ENCODE data around the gene BIRC6.
"Not testable (repeated sequence)": the region's sequence is repeated elsewhere in the genome, so short reads cannot be mapped to it uniquely, and the experiment has no call there.

Gene BIRC6

DNA sequence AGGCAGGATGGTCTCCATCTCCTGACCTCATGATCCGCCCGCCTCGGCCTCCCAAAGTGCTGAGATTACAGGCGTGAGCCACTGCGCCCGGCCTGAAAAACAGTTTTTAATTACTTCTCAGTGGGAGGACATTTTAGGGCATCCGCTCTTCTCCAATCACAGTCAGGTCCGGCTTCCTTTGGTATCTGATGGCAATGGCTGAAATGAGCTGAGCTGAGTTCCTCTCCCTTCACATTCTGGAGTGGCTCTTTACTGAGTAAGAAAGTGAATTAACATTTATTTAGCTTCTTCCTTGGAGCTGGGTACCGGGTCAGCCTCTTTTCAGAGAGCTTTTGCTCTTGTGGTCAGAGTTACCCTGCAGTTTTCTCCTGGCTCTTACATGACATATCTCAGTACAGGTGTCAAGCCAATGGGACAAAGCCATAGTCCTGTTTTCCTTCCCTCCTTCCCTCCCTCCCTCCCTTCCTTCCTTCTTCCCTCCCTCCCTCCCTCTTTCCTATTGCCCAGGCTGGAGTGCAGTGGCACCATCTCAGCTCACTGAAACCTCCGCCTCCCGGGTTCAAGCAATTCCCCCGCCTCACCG, 269.9 kb downstream of the BIRC6 start:
- DNase-seq = no peak

DNA sequence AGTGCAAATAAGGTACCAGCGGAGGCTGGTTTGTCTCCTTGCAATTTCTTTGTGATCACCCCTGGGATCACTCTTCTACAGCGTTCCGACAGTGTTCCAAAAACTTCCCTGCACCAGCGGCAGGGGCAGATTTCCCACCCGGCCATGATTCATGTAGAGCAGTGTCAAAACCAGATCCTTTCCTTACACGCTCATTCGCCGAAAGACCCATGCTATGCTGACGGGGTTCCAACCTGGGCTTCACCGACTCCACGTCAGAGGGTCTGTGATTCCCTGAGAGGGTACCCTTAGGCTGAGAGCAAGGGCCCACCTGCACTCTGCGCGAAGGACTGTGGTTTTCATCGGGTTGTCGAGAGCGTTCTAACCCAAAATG, 270.6 kb downstream of the BIRC6 start:
- DNase-seq = no peak

GRCh38 chr2:32627814-32628579, 271.2 kb downstream of the BIRC6 start, which contains the start of gene TTC27:
TSS of gene TTC27 (plus strand) at chr2:32628050. CDS start at chr2:32628293, 243 bp downstream.
- peak; percentile 81 for DNase-seq

- DNase-seq = no peak
Observed at GRCh38 chr2:32632089-32632488, 275.3 kb downstream of the BIRC6 start.

GRCh38 chr2:32633040-32633439, 276.2 kb downstream of the BIRC6 start:
- DNase-seq = no peak

DNA sequence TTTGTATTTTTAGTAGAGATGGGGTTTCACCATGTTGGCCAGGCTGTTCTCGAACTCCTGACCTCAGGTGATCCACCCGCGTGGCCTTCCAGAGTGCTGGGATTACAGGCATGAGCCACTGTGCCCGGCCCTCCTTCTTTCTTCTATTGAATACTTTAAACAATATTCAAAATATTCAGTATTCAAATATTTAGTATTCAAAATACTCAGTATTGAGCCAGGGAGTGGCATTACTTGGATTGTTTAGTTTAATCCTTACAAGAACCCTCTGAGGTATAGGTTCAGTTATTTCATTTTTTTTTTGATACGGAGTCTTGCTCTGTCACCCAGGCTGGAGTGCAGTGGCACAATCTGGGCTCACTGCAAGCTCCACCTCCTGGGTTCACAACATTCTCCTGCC, 281.7 kb downstream of the BIRC6 start:
- DNase-seq = not testable (repeated sequence)

DNA sequence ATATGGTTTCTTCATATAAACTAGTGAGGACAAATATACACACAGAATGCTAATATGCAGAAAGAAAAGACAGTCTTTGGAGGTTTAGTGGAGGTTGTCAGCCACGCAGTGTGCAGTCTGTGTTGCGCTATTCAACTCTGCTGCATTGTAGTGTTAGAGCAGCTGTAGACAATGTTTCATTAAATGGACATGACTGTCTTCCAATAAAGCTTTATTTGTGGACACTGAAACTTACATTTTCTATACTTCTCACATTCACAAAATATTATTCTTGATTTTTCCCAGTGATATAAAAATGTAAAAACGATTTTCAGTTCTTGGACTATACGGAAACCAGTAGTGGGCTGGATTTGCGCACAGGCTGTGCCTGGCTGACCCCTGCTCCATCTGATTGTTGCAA, 284.4 kb downstream of the BIRC6 start:
- DNase-seq = no peak

DNA sequence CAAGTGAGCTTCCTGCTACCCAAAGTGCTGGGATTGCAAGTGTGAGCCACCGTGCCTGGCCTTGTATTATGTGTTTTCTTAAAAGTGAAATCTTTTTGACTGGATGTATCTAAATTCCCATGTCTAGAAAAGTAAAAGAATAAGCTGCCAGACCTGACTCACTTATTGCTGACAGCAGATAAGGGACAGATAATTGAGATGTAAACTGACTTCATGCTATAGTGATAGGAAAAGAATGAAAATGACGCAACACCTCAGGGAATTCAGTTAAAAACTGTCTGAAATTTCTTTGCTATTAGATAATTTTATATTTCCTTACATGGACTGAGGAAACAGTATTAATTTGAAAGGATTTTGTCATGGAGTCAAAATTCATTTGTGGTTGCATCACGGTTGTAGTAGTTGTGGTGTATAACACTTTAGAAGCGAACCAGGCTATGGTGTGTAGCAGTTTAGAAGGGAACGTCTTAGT, 290.4 kb downstream of the BIRC6 start:
- no peak for DNase-seq

GRCh38 chr2:32652555-32653209, 295.9 kb downstream of the BIRC6 start:
- peak; percentile 78 for DNase-seq

DNA sequence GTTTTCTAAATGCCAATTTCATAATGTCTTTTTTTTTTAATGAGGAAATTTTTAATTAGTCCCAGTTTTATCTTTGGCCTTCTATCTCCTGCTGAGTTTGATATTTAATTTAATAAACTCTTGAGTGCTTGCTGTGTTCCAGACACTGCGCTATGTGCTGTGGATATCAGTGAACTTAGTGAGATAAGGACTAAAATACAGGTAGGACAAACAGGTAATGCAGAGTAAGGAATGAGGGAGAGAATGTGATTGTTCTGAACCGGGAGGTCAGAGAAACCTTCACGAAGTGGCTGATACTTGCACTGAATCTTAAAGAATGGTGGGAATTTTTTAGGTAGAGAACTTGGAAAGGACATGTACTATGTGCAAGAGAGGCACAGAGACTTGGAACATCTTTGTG, 299.2 kb downstream of the BIRC6 start:
- no peak for DNase-seq

DNA sequence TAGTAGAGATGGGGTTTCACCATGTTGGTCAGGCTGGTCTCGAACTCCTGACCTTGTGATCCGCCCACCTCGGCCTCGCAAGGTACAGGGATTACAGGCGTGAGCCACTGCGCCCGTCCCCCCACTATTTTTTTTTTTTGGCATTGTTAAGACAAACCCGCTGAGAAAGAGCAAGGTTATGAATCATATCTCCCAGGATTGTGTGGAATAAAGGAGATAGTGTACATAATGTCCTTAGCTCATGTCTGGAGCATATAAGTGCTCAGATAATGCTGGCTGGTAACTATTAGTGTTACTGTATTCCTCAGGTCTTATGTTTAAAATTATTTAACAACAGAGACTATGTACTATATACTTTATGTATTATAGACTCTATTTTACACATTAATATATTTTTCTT, 307.0 kb downstream of the BIRC6 start:
- DNase-seq = no peak

DNA sequence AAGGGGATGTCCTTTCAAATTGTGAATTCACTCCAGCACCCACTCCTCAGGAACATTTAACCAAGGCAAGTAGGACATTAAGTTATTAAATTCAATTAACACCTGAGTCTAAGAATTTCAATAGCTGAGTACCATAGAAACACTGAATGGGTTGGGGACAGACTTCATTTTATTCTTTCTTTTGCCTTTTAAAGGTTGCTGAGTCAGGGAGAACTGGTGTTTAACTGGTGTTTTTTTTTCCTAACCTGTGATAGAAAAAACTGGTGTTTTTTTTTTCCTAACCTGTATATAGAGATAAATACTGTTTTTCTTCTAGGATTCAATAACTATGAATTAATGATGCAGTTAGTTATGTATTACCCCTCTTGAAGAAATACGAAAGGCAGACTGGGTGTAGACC, 309.9 kb downstream of the BIRC6 start:
- DNase-seq = no peak

- no peak for DNase-seq
Observed at GRCh38 chr2:32668254-32668653, 311.4 kb downstream of the BIRC6 start.
